ENCODE data around the gene IQSEC1. TPM values are rescaled to one million over a fixed set of nuclear protein-coding genes. Genes with fewer than 3 reads are reported as not detected.

The IQSEC1 gene
- 10 to 100 TPM; 59.5 to 64.6 TPM for total RNA-seq

DNA sequence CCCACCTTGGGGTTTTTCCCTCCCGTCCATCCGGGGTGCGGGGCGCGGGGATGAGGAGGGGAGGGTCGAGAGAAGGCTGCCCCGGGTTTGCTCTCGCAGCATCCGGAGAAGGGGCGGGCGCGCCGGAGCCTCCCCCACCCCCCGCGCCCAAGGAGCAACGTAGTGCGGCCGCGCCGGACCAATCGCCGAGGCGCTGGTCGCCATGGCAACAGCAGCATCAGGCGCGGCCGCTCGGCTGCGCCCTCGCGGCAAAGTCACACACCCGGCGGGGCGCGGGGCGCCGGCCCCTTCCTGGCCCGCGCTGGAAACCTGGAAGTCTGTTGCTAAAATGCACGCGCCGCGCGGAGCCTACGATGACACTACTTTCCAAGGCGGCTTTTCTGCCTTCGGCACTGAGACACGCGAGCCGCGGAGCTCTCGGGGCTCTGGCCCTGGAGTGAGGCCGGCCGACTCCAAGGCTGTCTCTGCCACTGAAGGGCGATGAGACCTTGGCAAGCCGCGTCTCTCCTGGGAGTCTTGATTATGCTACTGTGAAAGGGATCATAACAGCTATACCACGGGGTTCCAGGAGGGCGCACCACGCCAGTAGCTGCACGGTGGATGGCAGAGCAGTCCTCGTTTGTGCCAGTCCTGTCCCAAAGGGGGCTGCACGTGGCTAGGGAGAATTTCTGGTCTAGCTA, at the start of gene IQSEC1:
Gene IQSEC1 (minus strand): TSS at position 104 of the 680 bp plus-strand sequence. CDS start 415 bp downstream, outside the sequence.
- peak; percentile 49 for ATAC-seq (ENCODE audit: low read depth)

DNA sequence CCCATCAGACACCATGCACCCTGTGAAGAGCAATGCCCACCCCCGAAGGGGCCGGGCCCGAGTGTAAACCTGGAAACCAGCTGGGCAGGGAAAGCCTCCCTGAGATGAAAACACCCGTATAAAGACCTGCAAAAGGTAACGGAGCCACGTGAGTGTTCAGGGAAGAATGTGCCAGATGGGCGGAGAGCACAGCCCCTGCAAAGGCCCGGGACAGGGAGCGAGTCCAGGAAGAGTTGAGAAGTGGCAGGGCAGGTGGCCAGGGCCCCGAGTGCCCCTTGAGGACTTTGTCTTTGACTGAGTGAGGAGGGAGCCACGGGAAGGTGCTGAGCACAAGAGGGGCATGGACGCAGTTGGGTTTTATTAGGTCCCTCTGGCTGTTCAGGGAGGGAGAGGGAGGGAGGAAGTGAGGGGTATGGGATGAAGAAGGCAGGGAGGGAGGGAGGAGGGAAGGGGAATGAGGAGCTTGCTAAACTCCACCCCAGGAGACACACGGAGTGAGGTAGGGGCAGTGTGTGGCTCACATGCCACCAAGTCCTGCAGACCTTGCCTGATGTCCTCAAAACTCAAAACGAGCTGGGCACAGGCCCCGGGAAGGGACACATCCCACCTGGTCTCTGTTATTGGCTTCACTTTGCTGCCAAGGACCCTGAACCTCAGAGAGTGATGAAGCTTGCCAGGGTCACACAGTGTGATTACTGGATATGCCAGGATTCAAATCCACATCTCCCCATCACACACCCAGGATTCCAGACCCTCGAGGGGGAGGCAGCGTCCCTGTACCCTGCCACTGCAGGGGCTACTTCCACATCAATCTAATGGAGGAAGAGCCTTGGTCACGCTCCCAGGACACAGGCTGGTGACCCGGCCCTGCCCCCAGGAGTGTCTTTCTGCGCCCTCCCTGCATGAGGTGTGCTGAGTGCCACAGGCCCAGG, 49.1 kb upstream of the IQSEC1 start:
- Mint-ChIP-seq H3K36me3 (no peaks in the 10 kb centered on the region), H3K27ac (no peak overlapping the region)
- no peak for ATAC-seq (ENCODE audit: low read depth)

More for the DNA sequence above, at the start of gene IQSEC1:
- H3K4me1 Mint-ChIP-seq: peaks cover 46% of the 10 kb centered on the region
- POLR2A ChIA-PET: no interaction called here
- H3K9me3 Mint-ChIP-seq: no peaks in the 10 kb centered on the region
- H3K27me3 Mint-ChIP-seq: peaks cover 21% of the 10 kb centered on the region
- DNase-seq: peak; percentile 84
- H3K27ac Mint-ChIP-seq: peak within 1 kb of the TSS; percentile 80
- peak within 1 kb of the TSS; percentile 92 for H3K4me3 Mint-ChIP-seq
- peaks cover 7% of the 10 kb centered on the region for H3K36me3 Mint-ChIP-seq

DNA sequence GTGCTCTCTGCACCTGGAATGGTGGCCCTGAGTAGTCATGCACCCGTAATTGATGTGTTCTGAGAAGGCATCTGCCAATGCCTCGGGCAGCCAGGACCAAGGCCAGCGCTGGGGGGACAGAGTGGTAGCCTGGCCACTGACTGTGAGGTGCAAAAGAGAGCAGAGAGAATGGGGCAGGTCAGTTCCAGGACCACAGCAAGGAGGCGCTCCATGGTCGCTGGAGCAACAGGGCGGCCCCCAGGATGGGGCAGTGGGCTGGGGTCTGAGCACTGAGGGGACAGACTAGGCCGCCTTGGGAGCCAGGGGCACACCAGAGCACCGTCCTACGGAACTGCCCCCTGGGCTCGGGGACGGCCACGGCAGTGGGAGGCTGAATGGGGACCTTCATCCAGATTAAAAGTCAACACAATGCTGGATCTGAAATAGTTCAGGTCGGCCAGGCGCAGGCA, 48.3 kb upstream of the IQSEC1 start:
- H3K36me3 Mint-ChIP-seq: no peaks in the 10 kb centered on the region
- POLR2A ChIA-PET: no interaction called here

More for the DNA sequence above, 49.1 kb upstream of the IQSEC1 start:
- H3K9me3 Mint-ChIP-seq: no peaks in the 10 kb centered on the region
- peak; percentile 22 for DNase-seq
- no peak overlapping the region for H3K4me3 Mint-ChIP-seq
- peaks cover 10% of the 10 kb centered on the region for H3K27me3 Mint-ChIP-seq
- POLR2A ChIA-PET: no interaction called here
- H3K4me1 Mint-ChIP-seq: no peaks in the 10 kb centered on the region

DNA sequence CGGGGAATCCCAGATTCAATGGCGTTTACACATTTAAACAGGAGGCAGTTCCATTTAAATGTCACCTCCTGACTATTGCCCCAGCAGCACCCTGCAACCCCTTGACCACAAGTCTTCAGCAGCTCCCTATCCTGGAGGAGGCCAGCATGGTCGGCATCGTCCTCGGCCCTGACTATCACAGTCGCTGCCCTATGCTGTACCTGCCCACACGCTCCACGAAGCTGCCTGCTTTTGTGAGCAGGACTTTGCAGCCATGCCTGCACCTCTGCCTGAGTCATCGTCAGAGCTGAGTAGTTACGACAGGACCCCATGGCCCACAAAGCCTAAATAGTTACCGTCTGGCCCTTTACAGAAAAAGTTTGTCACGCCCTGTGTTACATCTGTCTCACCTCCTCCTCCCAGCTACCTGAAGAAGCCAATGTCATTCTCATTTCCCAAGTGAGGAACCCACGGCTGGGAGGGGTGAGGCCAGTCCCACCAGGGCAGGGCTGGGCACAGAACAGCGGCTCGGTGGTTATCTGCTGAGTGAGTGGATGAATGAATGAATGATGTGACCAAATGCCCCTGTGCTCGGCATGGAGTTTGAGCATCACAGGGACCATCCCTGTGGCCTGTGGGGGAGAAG, 47.8 kb upstream of the IQSEC1 start:
- no peaks in the 10 kb centered on the region for H3K36me3 Mint-ChIP-seq
- no peak for DNase-seq
- no peak overlapping the region for H3K27ac Mint-ChIP-seq
- no peak for ATAC-seq (ENCODE audit: low read depth)
- no peaks in the 10 kb centered on the region for H3K4me1 Mint-ChIP-seq
- POLR2A ChIA-PET: no interaction called here
- no peak overlapping the region for H3K4me3 Mint-ChIP-seq
- H3K9me3 Mint-ChIP-seq: no peaks in the 10 kb centered on the region
- peaks cover 4% of the 10 kb centered on the region for H3K27me3 Mint-ChIP-seq

More for the DNA sequence above, 48.3 kb upstream of the IQSEC1 start:
- Mint-ChIP-seq H3K4me1 (no peaks in the 10 kb centered on the region), H3K27me3 (peaks cover 7% of the 10 kb centered on the region), H3K4me3 (no peak overlapping the region), H3K9me3 (no peaks in the 10 kb centered on the region), H3K27ac (no peak overlapping the region)
- DNase-seq (no peak), ATAC-seq (ENCODE audit: low read depth) (no peak)

DNA sequence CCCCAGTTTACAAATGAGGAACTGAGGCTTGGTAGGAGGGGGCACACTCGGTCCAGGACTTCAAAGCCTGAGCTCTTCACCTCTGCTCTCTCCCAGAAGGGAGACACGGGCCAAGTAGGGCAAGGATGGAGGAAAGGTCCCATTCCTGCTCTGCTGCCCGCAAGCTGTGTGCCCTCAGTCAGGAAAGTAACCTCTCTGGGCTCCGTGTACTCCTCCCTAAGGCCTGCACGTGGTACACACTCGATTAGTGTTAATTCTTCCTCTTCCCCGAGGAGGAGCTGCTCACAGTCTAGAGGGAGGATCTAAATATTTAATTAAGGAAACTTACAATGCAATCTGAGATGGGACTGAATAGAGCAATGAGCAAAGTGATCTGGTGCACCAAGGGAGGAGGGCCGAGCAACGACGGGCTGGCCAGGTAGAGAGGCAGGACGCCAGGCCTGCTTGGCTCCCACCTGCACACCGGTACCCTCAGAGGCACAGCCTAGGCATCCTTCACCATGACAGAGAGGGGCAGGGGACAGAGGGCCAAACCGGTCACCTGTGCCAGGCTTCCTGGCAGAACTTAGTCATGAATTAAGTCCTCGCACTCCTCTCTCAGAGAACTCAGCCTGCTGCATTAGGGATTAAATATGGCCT, 47.2 kb upstream of the IQSEC1 start:
- Mint-ChIP-seq H3K27ac (no peak overlapping the region), H3K9me3 (no peaks in the 10 kb centered on the region), H3K4me1 (no peaks in the 10 kb centered on the region), H3K27me3 (peaks cover 4% of the 10 kb centered on the region), H3K4me3 (no peak overlapping the region), H3K36me3 (no peaks in the 10 kb centered on the region)
- DNase-seq (no peak), ATAC-seq (ENCODE audit: low read depth) (no peak)
- POLR2A ChIA-PET: no interaction called here

DNA sequence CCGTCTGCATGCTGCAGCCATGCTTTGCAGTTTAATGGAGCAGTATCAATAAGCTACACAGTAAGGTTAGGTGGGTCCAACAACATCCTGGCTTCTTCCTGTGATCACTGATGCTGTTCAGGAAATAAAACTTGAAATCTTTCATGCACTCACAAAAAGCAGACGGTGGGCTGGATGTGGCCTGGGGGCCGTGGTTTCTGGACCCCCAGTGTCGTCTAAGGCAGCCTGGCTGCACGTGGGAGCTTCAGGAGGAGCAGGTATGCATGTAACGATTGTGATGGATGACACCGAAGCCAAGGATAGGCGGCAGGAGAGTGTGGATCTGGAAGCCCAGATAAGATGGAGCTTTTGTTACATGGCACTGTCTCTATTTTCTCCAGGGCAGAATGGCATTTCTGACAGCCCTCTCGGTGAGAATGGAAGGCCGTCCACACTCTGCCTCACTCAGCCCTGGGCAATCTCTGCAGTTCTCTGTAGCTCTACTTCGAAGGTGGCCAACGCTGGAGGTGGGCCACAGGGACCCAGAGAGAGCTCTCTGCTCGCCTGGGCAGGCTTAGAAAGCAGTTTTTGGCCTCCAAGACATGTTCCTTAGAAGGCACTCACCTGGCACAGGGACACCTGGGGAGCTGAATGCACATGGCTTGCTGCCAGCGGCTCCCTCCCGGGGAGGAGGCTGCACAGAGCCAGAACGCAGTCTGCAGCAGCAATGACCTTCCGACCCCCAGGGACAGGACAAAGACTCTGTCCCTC, 46.4 kb upstream of the IQSEC1 start:
- H3K27me3 Mint-ChIP-seq: peaks cover 2% of the 10 kb centered on the region
- no peaks in the 10 kb centered on the region for H3K36me3 Mint-ChIP-seq
- no peaks in the 10 kb centered on the region for H3K4me1 Mint-ChIP-seq
- no peak overlapping the region for H3K27ac Mint-ChIP-seq
- DNase-seq: peak; percentile 15
- POLR2A ChIA-PET: no interaction called here
- ATAC-seq (ENCODE audit: low read depth): no peak
- H3K4me3 Mint-ChIP-seq: no peak overlapping the region
- H3K9me3 Mint-ChIP-seq: no peaks in the 10 kb centered on the region

DNA sequence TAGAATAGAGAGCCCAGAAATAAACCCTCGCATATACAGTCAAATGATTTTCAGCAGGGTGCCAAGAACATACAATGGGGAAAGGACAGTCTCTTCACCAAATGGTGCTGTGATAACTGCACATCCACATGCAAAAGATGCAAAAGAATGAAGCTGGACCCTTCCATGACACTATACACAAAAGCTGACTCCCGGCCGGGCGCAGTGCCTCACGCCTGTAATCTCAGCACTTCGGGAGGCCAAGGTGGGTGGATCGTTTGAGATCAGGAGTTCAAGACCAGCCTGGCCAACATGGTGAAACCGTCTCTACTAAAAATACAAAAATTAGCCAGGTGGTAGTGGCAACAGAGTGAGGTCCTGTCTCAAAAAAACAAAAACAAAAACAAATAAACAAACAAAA, 43.2 kb upstream of the IQSEC1 start:
- H3K36me3 Mint-ChIP-seq: no peaks in the 10 kb centered on the region
- H3K27ac Mint-ChIP-seq: no peak overlapping the region
- POLR2A ChIA-PET: no interaction called here
- ATAC-seq (ENCODE audit: low read depth) (no peak), DNase-seq (peak; percentile 2)
- no peaks in the 10 kb centered on the region for H3K4me1 Mint-ChIP-seq
- H3K9me3 Mint-ChIP-seq: no peaks in the 10 kb centered on the region
- H3K4me3 Mint-ChIP-seq: no peak overlapping the region
- H3K27me3 Mint-ChIP-seq: no peaks in the 10 kb centered on the region

DNA sequence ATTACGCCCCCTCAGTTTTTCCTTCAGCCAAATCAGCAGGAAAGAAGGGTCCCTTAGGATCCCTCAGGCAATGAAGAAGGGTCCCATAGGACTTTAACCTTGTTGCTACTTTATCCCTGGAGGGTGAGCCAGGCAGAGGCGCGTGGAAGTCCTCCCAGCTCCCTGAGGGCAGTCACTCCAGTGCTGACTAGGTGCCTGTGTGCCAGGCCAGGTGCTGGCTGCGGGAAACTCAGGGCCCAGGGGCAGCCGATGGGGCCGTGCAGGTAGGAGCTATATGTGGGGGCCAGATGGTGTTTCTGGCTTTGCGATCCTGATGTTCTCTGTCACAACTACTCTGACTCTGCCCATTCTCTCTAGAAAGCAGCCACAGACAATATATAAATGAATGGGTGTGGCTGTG, 42.8 kb upstream of the IQSEC1 start:
- Mint-ChIP-seq H3K4me3 (no peak overlapping the region), H3K9me3 (no peaks in the 10 kb centered on the region), H3K4me1 (peaks cover under 1% of the 10 kb centered on the region), H3K27ac (no peak overlapping the region), H3K27me3 (no peaks in the 10 kb centered on the region), H3K36me3 (no peaks in the 10 kb centered on the region)
- ATAC-seq (ENCODE audit: low read depth) (no peak), DNase-seq (no peak)
- POLR2A ChIA-PET: no interaction called here

DNA sequence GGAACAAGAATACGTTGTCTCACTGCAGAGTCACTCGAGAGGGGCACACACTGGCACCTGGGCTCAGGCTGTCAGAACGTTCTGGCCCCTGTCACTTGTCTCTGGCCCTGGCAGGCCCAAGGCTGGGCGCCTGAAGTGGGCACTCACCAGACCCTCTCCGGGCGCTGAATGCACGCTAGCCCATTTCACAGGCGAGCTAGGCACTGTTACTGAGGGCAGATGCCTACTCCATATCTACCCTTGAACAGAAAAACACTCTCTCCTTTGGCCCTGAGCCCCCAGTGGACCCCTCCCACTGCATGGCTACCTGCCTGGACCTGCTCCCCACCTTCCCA, 42.3 kb upstream of the IQSEC1 start:
- peaks cover 5% of the 10 kb centered on the region for H3K4me1 Mint-ChIP-seq
- DNase-seq (peak; percentile 17), ATAC-seq (ENCODE audit: low read depth) (no peak)
- H3K9me3 Mint-ChIP-seq: no peaks in the 10 kb centered on the region
- POLR2A ChIA-PET: no interaction called here
- no peak overlapping the region for H3K27ac Mint-ChIP-seq
- H3K27me3 Mint-ChIP-seq: peaks cover 3% of the 10 kb centered on the region
- no peak overlapping the region for H3K4me3 Mint-ChIP-seq
- H3K36me3 Mint-ChIP-seq: no peaks in the 10 kb centered on the region

DNA sequence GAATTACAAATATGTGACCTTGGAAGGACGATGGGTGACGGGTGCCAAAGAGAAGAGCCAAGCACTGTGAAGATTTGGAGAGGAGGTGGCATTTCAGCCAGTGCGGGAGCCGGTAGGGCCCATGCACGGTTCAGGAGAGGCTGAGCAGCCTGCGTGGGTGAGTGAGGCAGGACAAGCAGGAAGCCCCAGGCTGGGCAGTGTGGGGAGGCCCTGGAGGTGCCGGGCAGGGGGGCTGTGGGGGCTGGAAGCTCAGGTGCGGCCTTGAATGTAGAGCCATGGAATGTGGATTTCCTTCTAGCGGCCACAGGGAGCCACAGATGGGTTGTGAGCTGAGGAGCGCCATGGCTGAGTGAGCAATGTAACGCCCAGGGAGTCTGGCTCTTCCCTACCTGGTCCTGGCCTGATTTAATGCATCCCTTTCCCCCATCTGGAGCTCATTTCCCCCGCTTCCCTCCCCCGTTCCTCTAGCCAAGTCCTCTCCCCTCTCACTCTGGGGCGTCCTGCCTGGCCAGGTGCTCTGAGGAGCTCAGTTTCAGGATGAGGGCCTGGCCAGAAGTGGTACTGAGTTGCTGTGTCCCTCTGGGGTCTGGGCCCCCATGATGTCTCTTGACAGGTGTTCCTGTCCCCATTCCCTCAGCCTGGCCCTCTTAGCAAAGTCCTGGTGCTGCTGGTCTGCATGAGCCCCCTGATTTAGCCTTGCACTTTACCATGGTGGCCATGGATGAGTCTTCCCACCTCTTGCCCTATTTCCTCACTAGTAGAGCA, 41.8 kb upstream of the IQSEC1 start:
- Mint-ChIP-seq H3K4me1 (peaks cover 6% of the 10 kb centered on the region), H3K36me3 (no peaks in the 10 kb centered on the region), H3K27me3 (peaks cover 4% of the 10 kb centered on the region), H3K4me3 (no peak overlapping the region), H3K27ac (no peak overlapping the region), H3K9me3 (no peaks in the 10 kb centered on the region)
- DNase-seq (peak; percentile 19), ATAC-seq (ENCODE audit: low read depth) (no peak)
- POLR2A ChIA-PET: no interaction called here

DNA sequence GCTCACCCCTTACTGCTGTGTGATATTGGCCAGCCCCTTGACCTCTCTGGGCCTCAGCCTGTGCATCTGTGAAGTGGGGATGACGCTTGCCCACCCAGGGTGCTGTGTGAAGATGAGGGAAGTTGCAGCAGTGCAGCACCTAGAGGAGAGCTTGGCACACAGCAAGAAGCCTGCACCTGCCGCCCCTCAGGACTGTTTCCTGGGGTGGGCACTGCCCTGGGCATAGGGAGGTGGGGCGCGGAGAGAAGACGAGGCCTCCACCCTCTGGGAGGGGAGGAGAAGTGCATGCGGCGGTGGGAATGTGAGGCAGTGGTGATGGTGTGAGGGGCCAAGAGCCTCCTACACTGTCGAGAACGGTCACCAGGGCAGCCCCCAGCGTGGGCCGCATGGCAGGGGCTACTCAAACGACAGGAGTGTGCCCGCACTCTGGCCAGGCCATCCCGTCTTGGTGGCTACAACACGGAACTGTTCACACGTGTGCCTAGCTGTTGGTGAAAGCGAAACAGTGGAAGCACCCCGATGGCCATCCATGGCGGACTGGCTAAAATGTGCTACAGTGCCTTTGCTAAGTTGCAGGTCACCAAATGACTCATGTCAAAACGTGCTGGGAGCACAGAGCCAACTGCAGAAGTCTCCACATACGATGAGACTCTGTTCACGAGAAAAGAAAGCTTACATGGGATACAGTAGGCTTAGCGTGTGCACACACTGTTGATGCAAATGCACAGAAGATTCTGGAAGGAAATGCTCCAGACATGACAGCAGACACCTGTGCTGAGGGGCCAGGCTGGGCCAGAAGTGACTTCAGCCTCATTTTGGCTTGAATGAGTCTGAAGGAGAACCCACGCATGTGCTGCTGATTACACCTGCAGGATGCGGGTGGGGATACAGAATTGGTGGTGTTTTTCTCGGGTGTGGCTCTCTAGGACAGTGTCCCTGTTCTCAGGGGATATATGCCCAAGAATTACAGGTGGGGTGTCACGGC, 40.4 kb upstream of the IQSEC1 start:
- peaks cover 4% of the 10 kb centered on the region for H3K27me3 Mint-ChIP-seq
- no peaks in the 10 kb centered on the region for H3K9me3 Mint-ChIP-seq
- no peaks in the 10 kb centered on the region for H3K36me3 Mint-ChIP-seq
- POLR2A ChIA-PET: no interaction called here
- no peak overlapping the region for H3K4me3 Mint-ChIP-seq
- peak; percentile 7 for DNase-seq
- no peak for ATAC-seq (ENCODE audit: low read depth)
- no peak overlapping the region for H3K27ac Mint-ChIP-seq
- peaks cover 6% of the 10 kb centered on the region for H3K4me1 Mint-ChIP-seq
